AG09309 (cell line): ENCODE data around the gene NDFIP2.

Source experiments
- DNase-seq: peaks from one replicate; pipeline ENCODE4 v3.0.0-alpha.2; 2010; ENCODE audit warnings: low read depth
- H3K4me3 ChIP-seq: 2 replicates; pipeline ENCODE4 v1.5.1; 2011; ENCODE audit warnings: mild to moderate bottlenecking, low read depth, low read length, moderate library complexity; ENCODE audit not compliant: control insufficient read depth
- CTCF ChIP-seq: IDR thresholded peaks from 2 replicates; pipeline ENCODE4 v1.5.1; 2011; ENCODE audit warnings: mild to moderate bottlenecking, low read depth, low read length, inconsistent platforms; ENCODE audit not compliant: insufficient read depth, control insufficient read depth; ENCODE audit errors: missing control alignments

Gene NDFIP2

GRCh38 chr13:79500829-79501228, 19.9 kb downstream of the NDFIP2 start:
- no peak overlapping the region for H3K4me3 ChIP-seq
- no peak for DNase-seq
- no peak for TF ChIP-seq CTCF

- H3K4me3 ChIP-seq = no peak overlapping the region
- DNase-seq = no peak
- TF ChIP-seq CTCF = no peak
Observed at GRCh38 chr13:79501538-79502232, 20.7 kb downstream of the NDFIP2 start.

GRCh38 chr13:79502859-79503468, 22.0 kb downstream of the NDFIP2 start:
- DNase-seq = no peak
- no peak for TF ChIP-seq CTCF
- H3K4me3 ChIP-seq = no peak overlapping the region

GRCh38 chr13:79503473-79504017, 22.6 kb downstream of the NDFIP2 start:
- no peak for TF ChIP-seq CTCF
- H3K4me3 ChIP-seq = no peak overlapping the region
- no peak for DNase-seq

- H3K4me3 ChIP-seq = no peak overlapping the region
- DNase-seq = no peak
- TF ChIP-seq CTCF = no peak
Observed at GRCh38 chr13:79508224-79508961, 27.4 kb downstream of the NDFIP2 start.

GRCh38 chr13:79511611-79512010, 30.7 kb downstream of the NDFIP2 start:
- no peak for DNase-seq
- no peak overlapping the region for H3K4me3 ChIP-seq
- no peak for TF ChIP-seq CTCF
